Glomerular endothelial cell (primary cell): Measurements from ENCODE around the gene TNFRSF25. TPM values are rescaled to one million over a fixed set of nuclear protein-coding genes. Genes with fewer than 3 reads are reported as not detected.

Source experiments
- DNase-seq: peaks from one replicate; pipeline ENCODE4 v3.0.0-alpha.2; 2011; ENCODE audit warnings: low read depth, low spot score; ENCODE audit errors: extremely low read depth
- total RNA-seq: library from RNA; depleted of rRNA; stranded (reverse); fragments of >200 nt; gene quantifications from 2 replicates; pipeline ENCODE4 v1.2.3, GENCODE V29; 2015

Gene TNFRSF25
- total RNA-seq, 1 donor from 2014 or later: 57.9 TPM

GRCh38 chr1:6419804-6420453, 46.0 kb downstream of the TNFRSF25 start, which contains the start of gene HES2:
Gene HES2, minus strand, starts transcription at chr1:6419919. Its CDS starts 99 bp downstream, at chr1:6419820.
- no peak for DNase-seq

GRCh38 chr1:6419397-6419803, 46.6 kb downstream of the TNFRSF25 start:
- DNase-seq: no peak

GRCh38 chr1:6418668-6419396, 47.1 kb downstream of the TNFRSF25 start:
- DNase-seq: no peak

GRCh38 chr1:6417961-6418667, 47.9 kb downstream of the TNFRSF25 start:
- DNase-seq: no peak

- DNase-seq: no peak
These were observed 49.1 kb downstream of the TNFRSF25 start for GRCh38 chr1:6416906-6417305.

- DNase-seq: no peak
These were observed 49.7 kb downstream of the TNFRSF25 start for GRCh38 chr1:6416295-6416656.

- DNase-seq: no peak
These were observed 50.9 kb downstream of the TNFRSF25 start for GRCh38 chr1:6414881-6415626.

- DNase-seq: no peak
These were observed 51.5 kb downstream of the TNFRSF25 start for GRCh38 chr1:6414443-6414844.

GRCh38 chr1:6412896-6413295, 53.1 kb downstream of the TNFRSF25 start:
- DNase-seq: no peak

Other genes with a start within 250 kb of the TNFRSF25 start
- gene ICMT, start 230.2 kb downstream of the TNFRSF25 start, total RNA-seq: 66.0 and 68.4 TPM in 2 replicates
- not detected in 2 replicates for gene HES3, start 222.0 kb downstream of the TNFRSF25 start, total RNA-seq
- 4.3 and 4.7 TPM in 2 replicates for gene GPR153, start 205.1 kb downstream of the TNFRSF25 start, total RNA-seq
- 84.0 and 102 TPM in 2 replicates for gene ACOT7, start 72.4 kb downstream of the TNFRSF25 start, total RNA-seq
- gene HES2, start 46.3 kb downstream of the TNFRSF25 start, total RNA-seq: 16.1 and 41.8 TPM in 2 replicates
- 0.15 and 1.1 TPM in 2 replicates for gene ESPN, start 41.4 kb downstream of the TNFRSF25 start, total RNA-seq
- 44.9 and 63.7 TPM in 2 replicates for gene PLEKHG5, start 25.5 kb upstream of the TNFRSF25 start, total RNA-seq
- 19.5 and 32.1 TPM in 2 replicates for gene NOL9, start 88.3 kb upstream of the TNFRSF25 start, total RNA-seq
- not detected in 2 replicates for gene TAS1R1, start 89.1 kb upstream of the TNFRSF25 start, total RNA-seq
- 16.9 and 20.7 TPM in 2 replicates for gene ZBTB48, start 113.8 kb upstream of the TNFRSF25 start, total RNA-seq
- 31.5 and 41.0 TPM in 2 replicates for gene KLHL21, start 136.7 kb upstream of the TNFRSF25 start, total RNA-seq
- 7.8 and 14.9 TPM in 2 replicates for gene PHF13, start 147.6 kb upstream of the TNFRSF25 start, total RNA-seq
- gene THAP3, start 158.7 kb upstream of the TNFRSF25 start, total RNA-seq: 17.9 and 19.7 TPM in 2 replicates
- gene DNAJC11, start 235.6 kb upstream of the TNFRSF25 start, total RNA-seq: 34.1 and 49.6 TPM in 2 replicates